Lower leg skin (tissue), 3 donors: ENCODE data around the gene UBL5.

ENCODE experiments used
- CTCF ChIP-seq, 3 donors: fragments of 450-650 bp; IDR thresholded peaks; one replicate each; pipeline ENCODE4 v1.5.1; 2016; ENCODE audit warnings: antibody characterized with exemption in 3 of 3, mild to moderate bottlenecking in 3 of 3, moderate library complexity in 2 of 3
- POLR2A ChIP-seq, 2 donors: fragments of 450-650 bp; IDR thresholded peaks; one replicate each; pipeline ENCODE4 v1.6.1; 2016 to 2017; ENCODE audit warnings: antibody characterized with exemption in 2 of 2, mild to moderate bottlenecking in 1 of 2, moderate library complexity in 1 of 2

GRCh38 chr19:9878511-9879196 lies 50.9 kb downstream of the UBL5 start:
- no peak for TF ChIP-seq POLR2A (IDR thresholded peaks at IDR 0.05)
- no peak for TF ChIP-seq CTCF (IDR thresholded peaks at IDR 0.05)
